Uterus (tissue), 2 donors: ENCODE results near the gene GALNT13.

ENCODE experiments used
- POLR2A ChIP-seq, 2 donors: fragments of 450-650 bp; IDR thresholded peaks; one replicate each; pipeline ENCODE4 v1.6.1; 2016; ENCODE audit warnings: antibody characterized with exemption in 2 of 2, mild to moderate bottlenecking in 1 of 2, moderate library complexity in 1 of 2
- TF ChIP-seq, protein P1 (sequence below), 4 experiments: fragments of 200-600 bp in 2 of 4; fragments of 450-650 bp in 2 of 4; sonication (generic) in 2 of 4; IDR thresholded peaks; one replicate each; pipeline ENCODE4 v1.5.1; 2016 to 2019; ENCODE audit warnings: antibody characterized with exemption in 4 of 4, mild to moderate bottlenecking in 2 of 4, moderate library complexity in 1 of 4

DNA sequence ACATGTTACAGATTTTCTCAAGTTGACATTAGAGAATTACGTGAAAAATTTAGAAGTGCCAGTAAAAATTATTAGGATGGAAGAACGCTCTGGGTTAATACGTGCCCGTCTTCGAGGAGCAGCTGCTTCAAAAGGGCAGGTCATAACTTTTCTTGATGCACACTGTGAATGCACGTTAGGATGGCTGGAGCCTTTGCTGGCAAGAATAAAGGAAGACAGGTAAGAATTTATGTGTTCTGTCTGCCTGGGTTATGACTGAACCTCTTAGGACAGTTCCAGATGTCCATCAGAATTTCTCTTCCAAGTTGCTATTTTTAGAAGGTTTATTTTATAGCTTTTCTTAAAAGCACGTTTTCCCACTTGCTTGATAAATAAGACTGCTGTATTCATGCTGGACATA, 371.0 kb downstream of the GALNT13 start:
- TF ChIP-seq, protein P1, sequence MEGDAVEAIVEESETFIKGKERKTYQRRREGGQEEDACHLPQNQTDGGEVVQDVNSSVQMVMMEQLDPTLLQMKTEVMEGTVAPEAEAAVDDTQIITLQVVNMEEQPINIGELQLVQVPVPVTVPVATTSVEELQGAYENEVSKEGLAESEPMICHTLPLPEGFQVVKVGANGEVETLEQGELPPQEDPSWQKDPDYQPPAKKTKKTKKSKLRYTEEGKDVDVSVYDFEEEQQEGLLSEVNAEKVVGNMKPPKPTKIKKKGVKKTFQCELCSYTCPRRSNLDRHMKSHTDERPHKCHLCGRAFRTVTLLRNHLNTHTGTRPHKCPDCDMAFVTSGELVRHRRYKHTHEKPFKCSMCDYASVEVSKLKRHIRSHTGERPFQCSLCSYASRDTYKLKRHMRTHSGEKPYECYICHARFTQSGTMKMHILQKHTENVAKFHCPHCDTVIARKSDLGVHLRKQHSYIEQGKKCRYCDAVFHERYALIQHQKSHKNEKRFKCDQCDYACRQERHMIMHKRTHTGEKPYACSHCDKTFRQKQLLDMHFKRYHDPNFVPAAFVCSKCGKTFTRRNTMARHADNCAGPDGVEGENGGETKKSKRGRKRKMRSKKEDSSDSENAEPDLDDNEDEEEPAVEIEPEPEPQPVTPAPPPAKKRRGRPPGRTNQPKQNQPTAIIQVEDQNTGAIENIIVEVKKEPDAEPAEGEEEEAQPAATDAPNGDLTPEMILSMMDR (IDR thresholded peaks at IDR 0.05) = no peak
- TF ChIP-seq POLR2A (IDR thresholded peaks at IDR 0.05) = no peak
